HepG2 (cell line): ENCODE data around the gene ABCC1. TPM values are rescaled to one million over a fixed set of nuclear protein-coding genes. Genes with fewer than 3 reads are reported as not detected.

Source experiments
- ATAC-seq: fragments of 200-7000 bp; cut with Tn5 transposase; 3 replicates; pipeline ENCODE4 v1.9.1; 2020; ENCODE audit warnings: mild to moderate bottlenecking, moderate library complexity
- BruUV-seq: library from RNA; stranded (reverse); fragments of 400-500 nt; replicated peaks from 2 replicates; lab custom pipeline; 2021; lab: Mats Ljungman, UMichigan
- CTCF ChIA-PET: fragments of 300-600 bp; formaldehyde crosslinking; extraction: SDS; loops from one replicate; lab custom pipeline; 2021; ENCODE audit warnings: low total read pairs, inconsistent platforms, low intra/inter-chr PET ratio; lab: Yijun Ruan, JAX
- POLR2A ChIA-PET: fragments of 350-600 bp; sonication (Branson Sonifier 250); formaldehyde crosslinking; loops from one replicate; lab custom pipeline; 2020; ENCODE audit warnings: antibody characterized with exemption, inconsistent platforms; lab: Yijun Ruan, JAX
- DNase-seq: peaks from one replicate; pipeline ENCODE4 v3.0.0-alpha.2; 2015; ENCODE audit warnings: low spot score
- FAIRE-seq: peaks from 3 replicates; lab custom pipeline; 2011; peaks lifted over from hg19 to GRCh38; lab: Jason Lieb, UNC
- H2AFZ ChIP-seq: one replicate; pipeline ENCODE4 v1.6.1; 2011; ENCODE audit warnings: low read length, inconsistent platforms
- H3K27ac ChIP-seq: fragments of 300-600 bp; 3 replicates; pipeline ENCODE4 v1.8.0; 2011; ENCODE audit warnings: mixed run types, mild to moderate bottlenecking, mixed read lengths, low read length, inconsistent platforms; ENCODE audit not compliant: insufficient read depth; ENCODE audit errors: extremely low read length
- H3K27me3 ChIP-seq, 2 experiments: fragments of 200-600 bp in 1 of 2; 2 replicates in 1 of 2; 3 replicates in 1 of 2; pipeline versions ENCODE4 v1.6.0 to v1.8.0; 2011; ENCODE audit warnings: low read length in 2 of 2, mild to moderate bottlenecking in 2 of 2, moderate library complexity in 2 of 2, inconsistent platforms in 1 of 2; ENCODE audit not compliant: insufficient read depth in 2 of 2, control insufficient read depth in 1 of 2
- H3K36me3 ChIP-seq, 2 experiments: fragments of 200-600 bp in 1 of 2; replicated peaks in 1 of 2; 2 replicates in 1 of 2; 3 replicates in 1 of 2; pipeline versions ENCODE4 v1.5.1 to v1.8.0; 2011; ENCODE audit warnings: low read length in 2 of 2, inconsistent platforms in 1 of 2; ENCODE audit not compliant: insufficient read depth in 2 of 2, control insufficient read depth in 1 of 2
- H3K4me1 ChIP-seq: 2 replicates; pipeline ENCODE4 v1.5.1; 2012; ENCODE audit warnings: low read length, inconsistent platforms; ENCODE audit not compliant: insufficient read depth
- H3K4me2 ChIP-seq: 2 replicates; pipeline ENCODE4 v1.6.0; 2011; ENCODE audit warnings: low read depth, low read length, inconsistent platforms
- H3K4me3 ChIP-seq, 3 experiments: fragments of 200-600 bp in 1 of 3; sonication (generic), shearing (Covaris generic) in 1 of 3; replicated peaks in 1 of 3; 2 replicates each; pipeline ENCODE4 v1.5.1; 2011 to 2016; ENCODE audit warnings: low read length in 3 of 3, inconsistent platforms in 2 of 3, low read depth in 2 of 3, mild to moderate bottlenecking in 2 of 3, control low read depth in 1 of 3, mixed read lengths in 1 of 3; ENCODE audit not compliant: insufficient read depth in 1 of 3
- H3K79me2 ChIP-seq: one replicate; pipeline ENCODE4 v1.6.1; 2011; ENCODE audit warnings: low read length, inconsistent platforms; ENCODE audit not compliant: insufficient read depth
- H3K9ac ChIP-seq: 2 replicates; pipeline ENCODE4 v1.6.0; 2011; ENCODE audit warnings: mild to moderate bottlenecking, low read depth, low read length, inconsistent platforms; ENCODE audit not compliant: insufficient read depth
- H3K9me3 ChIP-seq: 2 replicates; pipeline ENCODE4 v1.5.1; 2012; ENCODE audit warnings: mild to moderate bottlenecking, low read length
- H4K20me1 ChIP-seq: 2 replicates; pipeline ENCODE4 v1.6.0; 2011; ENCODE audit warnings: inconsistent platforms, mild to moderate bottlenecking, low read length, moderate library complexity; ENCODE audit not compliant: insufficient read depth
- DMTF1 ChIP-seq: sonication (generic); formaldehyde crosslinking; IDR thresholded peaks from 2 replicates; pipeline ENCODE4 v1.4.0; 2020; ENCODE audit warnings: mild to moderate bottlenecking, missing genetic modification reagents
- PHF8 ChIP-seq: sonication (generic); formaldehyde crosslinking; IDR thresholded peaks from 2 replicates; pipeline ENCODE4 v1.5.0; 2020; ENCODE audit warnings: missing genetic modification reagents
- SAFB2 ChIP-seq: sonication (generic); formaldehyde crosslinking; IDR thresholded peaks from 2 replicates; pipeline ENCODE4 v1.5.1; 2020; ENCODE audit warnings: missing genetic modification reagents, low read depth, mild to moderate bottlenecking, borderline replicate concordance
- SRSF4 ChIP-seq: fragments of 200-400 bp; formaldehyde crosslinking; IDR thresholded peaks from one replicate; pipeline ENCODE4 v1.6.1; 2018; ENCODE audit warnings: mild to moderate bottlenecking, low read depth, low read length, moderate library complexity; ENCODE audit not compliant: poor library complexity, severe bottlenecking
- THAP9 ChIP-seq: sonication (generic); formaldehyde crosslinking; IDR thresholded peaks from 2 replicates; pipeline ENCODE4; 2020; ENCODE audit warnings: missing genetic modification reagents, mild to moderate bottlenecking, borderline replicate concordance
- ZNF326 ChIP-seq: sonication (generic); formaldehyde crosslinking; IDR thresholded peaks from 2 replicates; pipeline ENCODE4 v1.4.0; 2020; ENCODE audit warnings: missing genetic modification reagents, borderline replicate concordance
- ZNF414 ChIP-seq: sonication (generic); formaldehyde crosslinking; IDR thresholded peaks from 2 replicates; pipeline ENCODE4 v1.5.0; 2020; ENCODE audit warnings: missing genetic modification reagents
- ZNF83 ChIP-seq: sonication (generic); formaldehyde crosslinking; IDR thresholded peaks from 2 replicates; pipeline ENCODE4 v1.4.0; 2020; ENCODE audit warnings: missing genetic modification reagents, mild to moderate bottlenecking, borderline replicate concordance
- WGBS: methylation state at CpG from one replicate; pipeline ENCODE4 v1.1.6; 2017; ENCODE audit warnings: low lambda C conversion rate; 5-methylcytosine and 5-hydroxymethylcytosine counted together
- in situ Hi-C: cut with HindIII; loops from 2 replicates; pipeline ENCODE4 v1.10.0; 2017; ENCODE audit warnings: low pct_unique_long_range_greater_than_20kb; ENCODE audit not compliant: extremely low pct_ligation_motif_present
- intact Hi-C: fragments of 100-400 bp; cut with micrococcal nuclease; formaldehyde crosslinking; loops from one replicate; pipeline ENCODE4 v1.10.0; 2022; ENCODE audit not compliant: unreplicated experiment
- polyA plus RNA-seq, 8 experiments: library from polyadenylated mRNA; depleted of rRNA in 3 of 8; stranded (reverse) in 7 of 8; unstranded in 1 of 8; fragments of >200 nt; fragmentation: Illumina TruSeq in 4 of 8; extraction: Trizol in 4 of 8; gene quantifications; 2 replicates each; pipeline versions ENCODE4 v1.2.1 to v1.2.3, GENCODE V29; 2011 to 2016; ENCODE audit warnings: low read depth in 4 of 8, missing spikeins in 1 of 8, mixed read lengths in 1 of 8; ENCODE audit not compliant: insufficient read depth in 1 of 8
- total RNA-seq, 5 experiments: library from RNA; depleted of rRNA; stranded (reverse); fragments of >200 nt; fragmentation: Illumina TruSeq; extraction: Trizol; gene quantifications; 2 replicates each; pipeline ENCODE4 v1.2.3, GENCODE V29; 2016; ENCODE audit warnings: low read depth in 1 of 5

Gene ABCC1
- total and polyA plus RNA-seq, 2 of the 13 experiments (the other 11 are each of a cell fraction or from before 2014, with no cell fraction given), result 13.0 to 30.6 TPM

GRCh38 chr16:16122264-16122663, 172.8 kb downstream of the ABCC1 start:
- Histone ChIP-seq H3K4me3 (no peak overlapping the region), H3K4me2 (no peak overlapping the region), H3K79me2 (no peaks in the 10 kb centered on the region), H3K27me3 (no peaks in the 10 kb centered on the region), H3K9ac (no peak overlapping the region), H3K4me1 (no peaks in the 10 kb centered on the region), H4K20me1 (no peaks in the 10 kb centered on the region), H3K27ac (no peak overlapping the region), H2AFZ (no peak overlapping the region), H3K36me3 (peaks cover 37 to 82% of the 10 kb centered on the region in 2 experiments), H3K9me3 (peaks cover 13% of the 10 kb centered on the region; the same call in 1 of the 2 replicates)
- in situ Hi-C loops, result no loop called here
- WGBS, result 98% methylated on average over 12 of the region's 12 CpGs
- BruUV-seq, result no TSS peak
- ATAC-seq (no peak), DNase-seq (no peak), FAIRE-seq (no peak)
- CTCF ChIA-PET, result no interaction called here
- intact Hi-C loops, result no loop called here
- POLR2A ChIA-PET, result interaction anchor here (0.6 to 0.8 kb wide), 2 partner anchors 10 to 234 kb away, joined by 3 read pairs; partner anchors contain the start of gene CEP20
- TF ChIP-seq THAP9 (CRISPR knock-in tag) (no peak), PHF8 (CRISPR knock-in tag) (no peak), ZNF83 (CRISPR knock-in tag) (no peak), ZNF414 (CRISPR knock-in tag) (no peak), SRSF4 (no peak), DMTF1 (CRISPR knock-in tag) (no peak), SAFB2 (no peak), ZNF326 (no peak)
